ENCODE results near the gene GP9. TPM values are rescaled to one million over a fixed set of nuclear protein-coding genes. Genes with fewer than 3 reads are reported as not detected.
A peak's percentile ranks its signal among the peaks of the same experiment; 100 is the strongest.

The GP9 gene
- total RNA-seq, 1 experiment from 2014 or later = not detected

GRCh38 chr3:129028866-129029265 is 31.7 kb upstream of the GP9 start:
- DNase-seq (ENCODE audit: low read depth) = no peak

GRCh38 chr3:129030611-129031010 is 30.0 kb upstream of the GP9 start:
- DNase-seq (ENCODE audit: low read depth) = no peak

- peak; percentile 31 for DNase-seq (ENCODE audit: low read depth)
Observed at GRCh38 chr3:129031476-129032215, 28.9 kb upstream of the GP9 start.

GRCh38 chr3:129032716-129033115 is 27.9 kb upstream of the GP9 start:
- DNase-seq (ENCODE audit: low read depth) = no peak

- no peak for DNase-seq (ENCODE audit: low read depth)
Observed at GRCh38 chr3:129033151-129033550, 27.4 kb upstream of the GP9 start.

- no peak for DNase-seq (ENCODE audit: low read depth)
Observed at GRCh38 chr3:129033633-129034321, 26.8 kb upstream of the GP9 start.

- DNase-seq (ENCODE audit: low read depth) = no peak
Observed at GRCh38 chr3:129034642-129035041, 25.9 kb upstream of the GP9 start.

- no peak for DNase-seq (ENCODE audit: low read depth)
Observed at GRCh38 chr3:129035360-129036221, 25.0 kb upstream of the GP9 start.

GRCh38 chr3:129036222-129037092 is 24.1 kb upstream of the GP9 start:
- DNase-seq (ENCODE audit: low read depth) = no peak

GRCh38 chr3:129037093-129037419 is 23.5 kb upstream of the GP9 start:
- DNase-seq (ENCODE audit: low read depth) = no peak

- DNase-seq (ENCODE audit: low read depth) = no peak
Observed at GRCh38 chr3:129038121-129038855, 22.3 kb upstream of the GP9 start.

GRCh38 chr3:129039271-129040038 is 21.1 kb upstream of the GP9 start:
- peak; percentile 74 for DNase-seq (ENCODE audit: low read depth)

GRCh38 chr3:129040039-129040336 is 20.6 kb upstream of the GP9 start:
- DNase-seq (ENCODE audit: low read depth) = no peak

- no peak for DNase-seq (ENCODE audit: low read depth)
Observed at GRCh38 chr3:129040579-129041300, 19.8 kb upstream of the GP9 start.

- DNase-seq (ENCODE audit: low read depth) = no peak
Observed at GRCh38 chr3:129045675-129046036, 14.9 kb upstream of the GP9 start.

GRCh38 chr3:129046037-129046731 is 14.4 kb upstream of the GP9 start:
- DNase-seq (ENCODE audit: low read depth) = no peak

- no peak for DNase-seq (ENCODE audit: low read depth)
Observed at GRCh38 chr3:129046732-129047552, 13.6 kb upstream of the GP9 start.

GRCh38 chr3:129047553-129047839 is 13.1 kb upstream of the GP9 start:
- no peak for DNase-seq (ENCODE audit: low read depth)
